Stomach smooth muscle (tissue), 2 donors: ENCODE data around the gene ATG7.
"Not testable (repeated sequence)": the region's sequence is repeated elsewhere in the genome, so short reads cannot be mapped to it uniquely, and the experiment has no call there.

Experiments
- H3K27ac ChIP-seq: one replicate; pipeline ENCODE4 v1.7.0; 2013; ENCODE audit warnings: mild to moderate bottlenecking, low read length, inconsistent platforms
- H3K27me3 ChIP-seq, 2 donors: one replicate each; pipeline ENCODE4 v1.7.0; 2013; ENCODE audit warnings: low read length in 2 of 2; ENCODE audit not compliant: insufficient read depth in 2 of 2, control insufficient read depth in 1 of 2
- H3K36me3 ChIP-seq, 2 donors: one replicate each; pipeline ENCODE4 v1.7.0; 2013; ENCODE audit warnings: low read length in 2 of 2; ENCODE audit not compliant: control insufficient read depth in 2 of 2, insufficient read depth in 2 of 2
- H3K4me1 ChIP-seq: one replicate; pipeline ENCODE4 v1.7.0; 2013; ENCODE audit warnings: low read length; ENCODE audit not compliant: control insufficient read depth, insufficient read depth
- H3K4me3 ChIP-seq, 2 donors: one replicate each; pipeline ENCODE4 v1.7.0; 2013; ENCODE audit warnings: low read length in 2 of 2
- H3K9ac ChIP-seq, 2 donors: one replicate each; pipeline ENCODE4 v1.7.0; 2013; ENCODE audit warnings: low read length in 2 of 2, mild to moderate bottlenecking in 1 of 2
- H3K9me3 ChIP-seq, 2 donors: one replicate each; pipeline ENCODE4 v1.7.0; 2013; ENCODE audit warnings: low read length in 2 of 2; ENCODE audit not compliant: control insufficient read depth in 2 of 2
- donor health status: healthy.
- donor health status: Pancreatic carcinoma.

ATG7 gene

DNA sequence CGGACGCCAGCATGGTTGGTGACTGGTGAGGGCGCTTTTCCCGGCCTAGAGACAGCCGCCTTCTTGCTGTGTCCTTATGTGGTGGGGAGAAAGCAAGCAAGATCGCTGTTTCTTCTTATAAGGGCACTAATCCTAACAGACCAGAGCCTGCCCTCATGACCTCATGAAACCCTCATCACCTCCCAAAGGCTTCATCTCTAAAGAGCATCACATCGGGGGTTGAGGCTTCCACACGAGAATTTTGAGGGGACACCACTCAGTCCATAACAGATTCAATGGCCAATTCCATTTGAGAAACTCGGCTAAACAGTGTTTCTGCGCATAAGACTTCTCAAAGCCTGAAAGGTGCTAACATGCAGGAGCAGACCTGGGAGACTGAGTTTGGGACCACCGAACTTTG lies 317.5 kb downstream of the ATG7 start:
- Histone ChIP-seq H3K9me3 (no peaks in the 10 kb centered on the region), H3K27me3 (no peaks in the 10 kb centered on the region), H3K36me3 (peaks cover 0 to 2% of the 10 kb centered on the region in 2 donors), H3K9ac (no peak overlapping the region), H3K4me3 (peak overlapping the region in 1 of 2 donors; percentile 15), H3K27ac (peak overlapping the region; percentile 68), H3K4me1 (peaks cover 61% of the 10 kb centered on the region)

DNA sequence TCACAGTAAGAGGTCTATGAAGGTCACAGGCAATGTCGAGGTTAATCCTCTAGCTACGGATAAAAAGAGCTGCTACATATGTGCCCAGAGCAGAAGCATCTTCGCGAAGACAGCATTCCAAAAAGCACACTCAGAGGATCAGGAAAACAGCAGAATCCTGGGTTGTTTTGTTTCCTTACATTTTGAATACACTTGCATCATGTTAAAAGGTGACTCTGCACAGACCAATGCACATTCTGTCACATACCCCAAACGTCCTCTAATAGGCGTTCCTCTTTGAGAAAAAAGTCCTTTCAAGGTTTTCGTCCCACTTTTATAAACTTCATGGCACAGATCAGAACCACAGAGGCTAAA lies 318.8 kb downstream of the ATG7 start:
- H3K4me3 ChIP-seq, result peak overlapping the region; percentile 36 to 57
- peak overlapping the region; percentile 68 for H3K27ac ChIP-seq
- H3K9ac ChIP-seq, result peak overlapping the region; percentile 55 to 62

DNA sequence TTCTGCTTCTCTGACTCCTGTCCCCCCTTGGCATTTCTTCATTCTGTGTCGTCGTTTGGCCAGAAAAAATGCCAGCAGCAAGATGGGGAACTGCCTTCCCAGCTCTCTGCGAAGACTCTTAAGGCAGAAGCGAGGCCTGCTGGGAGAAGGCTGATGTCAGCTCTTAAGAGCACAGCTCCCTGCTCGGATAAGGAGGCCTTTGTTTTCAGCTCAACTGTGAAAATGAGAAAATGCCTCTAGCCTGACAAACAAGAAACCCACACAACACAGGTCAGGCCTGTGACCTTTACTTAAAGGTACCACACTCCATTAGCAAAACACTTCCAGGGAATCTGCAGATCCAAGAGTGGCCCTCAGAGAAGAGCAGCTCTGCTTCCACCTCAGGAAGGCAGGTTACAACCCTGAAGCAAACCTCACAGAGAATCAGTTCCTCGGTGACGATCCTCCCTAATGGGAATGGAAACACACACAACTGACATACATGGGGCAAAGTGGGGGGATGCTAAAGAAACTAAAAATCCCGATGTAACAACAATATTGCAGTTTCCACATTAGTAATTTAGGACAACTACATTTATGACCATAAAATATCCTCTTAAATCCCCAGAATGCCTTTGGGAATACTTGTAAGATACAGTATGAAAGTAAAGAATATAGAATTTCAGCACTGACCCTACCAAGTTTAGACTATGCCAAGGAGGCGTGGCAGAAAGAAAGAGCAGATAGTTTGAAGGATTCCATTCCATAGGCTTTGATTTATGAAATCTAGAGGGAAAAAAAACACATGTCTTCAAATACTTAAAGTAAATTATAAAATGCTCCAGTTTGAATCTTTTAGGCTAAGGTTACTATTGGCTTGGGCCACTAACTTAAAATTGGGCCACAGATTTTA lies 319.4 kb downstream of the ATG7 start:
- Histone ChIP-seq H3K27ac (peak overlapping the region; percentile 68), H3K36me3 (peaks cover 0 to 2% of the 10 kb centered on the region in 2 donors), H3K4me3 (peak overlapping the region; percentile 36 to 57), H3K27me3 (no peaks in the 10 kb centered on the region), H3K4me1 (peaks cover 63% of the 10 kb centered on the region), H3K9ac (peak overlapping the region; percentile 55 to 62), H3K9me3 (no peaks in the 10 kb centered on the region)

More for the DNA sequence above, 318.8 kb downstream of the ATG7 start:
- H3K4me1 ChIP-seq, result peaks cover 61% of the 10 kb centered on the region
- peaks cover 0 to 2% of the 10 kb centered on the region in 2 donors for H3K36me3 ChIP-seq
- H3K9me3 ChIP-seq, result no peaks in the 10 kb centered on the region
- no peaks in the 10 kb centered on the region for H3K27me3 ChIP-seq

DNA sequence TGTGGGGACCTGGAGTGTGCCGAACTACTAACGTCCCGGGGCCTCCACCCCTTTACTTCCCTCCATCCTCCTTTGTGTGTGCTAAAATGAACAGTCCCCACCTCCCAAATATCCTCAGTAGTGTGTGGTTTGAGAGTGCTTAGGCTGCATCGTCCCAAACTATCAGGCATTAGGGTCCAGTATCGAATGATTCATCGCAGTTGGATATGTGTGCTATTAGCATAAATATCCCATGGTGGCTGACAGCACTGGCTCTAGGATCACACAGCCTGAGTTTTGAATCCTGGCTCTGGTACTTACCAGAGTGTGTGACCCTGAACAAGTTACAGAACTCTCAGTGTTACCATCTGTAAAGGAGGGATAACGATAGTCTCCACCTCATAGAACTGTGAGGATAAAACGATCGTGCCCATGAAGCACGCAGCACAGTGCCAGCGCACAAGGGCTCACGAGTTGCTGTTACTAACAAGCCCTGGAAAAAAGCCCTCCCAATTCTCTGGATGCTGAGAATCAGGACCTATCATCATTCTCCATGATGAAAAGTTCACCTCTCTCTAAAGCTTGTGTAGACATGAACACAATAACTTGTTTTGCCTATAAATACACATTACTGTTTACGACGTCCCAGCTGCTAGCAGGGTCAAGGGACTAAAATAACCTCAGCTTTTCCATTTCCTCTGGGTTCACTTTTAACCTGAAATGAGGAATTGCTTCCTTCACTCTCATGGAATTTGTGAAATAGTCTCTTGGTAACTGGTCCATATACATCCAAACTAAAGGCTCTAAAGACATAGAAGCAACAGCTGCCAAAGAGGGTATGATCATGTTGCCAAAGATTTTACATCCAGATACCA lies 320.5 kb downstream of the ATG7 start:
- peak overlapping the region; percentile 29 to 47 for H3K4me3 ChIP-seq
- no peaks in the 10 kb centered on the region for H3K27me3 ChIP-seq
- peaks cover 0 to 2% of the 10 kb centered on the region in 2 donors for H3K36me3 ChIP-seq
- peak overlapping the region; percentile 14 to 58 for H3K9ac ChIP-seq
- peak overlapping the region; percentile 68 for H3K27ac ChIP-seq
- peaks cover 53% of the 10 kb centered on the region for H3K4me1 ChIP-seq
- no peaks in the 10 kb centered on the region for H3K9me3 ChIP-seq

DNA sequence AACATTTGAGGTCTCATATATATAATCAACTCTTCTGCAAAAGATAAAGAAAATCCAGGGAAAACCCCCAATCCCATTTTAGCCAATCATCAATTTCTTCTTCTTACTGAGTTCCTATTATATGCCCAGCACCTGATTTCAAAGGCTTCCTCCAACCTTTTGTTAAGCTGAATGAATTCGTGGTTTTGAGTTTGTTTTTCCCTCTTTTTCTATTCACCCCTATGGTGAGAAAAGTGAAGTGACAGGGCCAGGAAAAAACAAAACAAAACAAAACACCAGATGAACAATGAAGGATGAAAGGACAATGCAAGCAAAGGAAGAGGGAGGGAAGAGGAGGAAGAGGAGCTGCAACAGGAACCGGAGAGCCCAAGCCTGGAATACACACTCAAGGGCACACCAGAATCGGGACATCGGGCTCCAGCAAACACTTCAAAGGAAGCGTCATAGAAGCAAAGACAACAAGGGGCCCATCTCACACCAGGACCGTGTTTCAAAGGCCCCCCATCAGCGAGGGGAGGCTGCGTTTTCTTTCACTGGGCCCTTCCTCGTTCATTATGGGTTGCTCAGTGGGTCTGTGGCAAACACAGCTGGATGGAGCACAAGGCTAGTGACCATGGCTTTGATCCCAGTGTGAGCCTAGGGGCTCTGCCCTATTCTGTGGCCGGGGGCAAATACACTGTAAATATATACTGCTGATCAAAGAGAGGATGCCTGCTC lies 321.3 kb downstream of the ATG7 start:
- Histone ChIP-seq H3K9me3 (no peaks in the 10 kb centered on the region), H3K9ac (no peak overlapping the region), H3K36me3 (peaks cover 0 to 1% of the 10 kb centered on the region in 2 donors), H3K4me1 (peaks cover 45% of the 10 kb centered on the region), H3K4me3 (no peak overlapping the region), H3K27me3 (no peaks in the 10 kb centered on the region), H3K27ac (no peak overlapping the region)

- H3K9me3 ChIP-seq, H3K27me3 ChIP-seq, H3K36me3 ChIP-seq, H3K27ac ChIP-seq, H3K9ac ChIP-seq, H3K4me3 ChIP-seq: not testable (repeated sequence)
- H3K4me1 ChIP-seq, result peaks cover 36% of the 10 kb centered on the region
Observed at GRCh38 chr3:11595024-11595423, 322.8 kb downstream of the ATG7 start.

DNA sequence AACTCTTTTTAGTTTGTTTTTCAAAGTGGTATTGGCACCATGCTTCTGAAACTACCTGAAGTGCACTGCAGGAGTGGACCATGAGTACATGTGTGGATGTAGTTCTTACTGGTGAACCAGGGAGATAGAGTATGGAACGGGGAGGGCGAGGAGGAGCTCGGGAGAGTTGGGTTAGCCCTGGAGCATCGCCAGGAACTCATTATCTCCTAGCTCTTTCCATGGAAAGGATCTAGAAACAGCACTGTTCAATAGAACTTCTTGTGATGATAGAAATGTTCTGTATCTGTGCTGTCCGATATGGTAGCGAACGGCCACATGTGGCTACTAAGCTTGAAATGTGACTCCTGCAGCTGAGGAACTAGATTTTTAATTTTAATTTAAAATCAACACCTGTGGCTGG lies 324.2 kb downstream of the ATG7 start:
- Histone ChIP-seq H3K4me3 (no peak overlapping the region), H3K9ac (no peak overlapping the region), H3K27ac (no peak overlapping the region), H3K36me3 (peaks cover 0 to 4% of the 10 kb centered on the region in 2 donors), H3K27me3 (no peaks in the 10 kb centered on the region), H3K4me1 (peaks cover 36% of the 10 kb centered on the region), H3K9me3 (no peaks in the 10 kb centered on the region)

DNA sequence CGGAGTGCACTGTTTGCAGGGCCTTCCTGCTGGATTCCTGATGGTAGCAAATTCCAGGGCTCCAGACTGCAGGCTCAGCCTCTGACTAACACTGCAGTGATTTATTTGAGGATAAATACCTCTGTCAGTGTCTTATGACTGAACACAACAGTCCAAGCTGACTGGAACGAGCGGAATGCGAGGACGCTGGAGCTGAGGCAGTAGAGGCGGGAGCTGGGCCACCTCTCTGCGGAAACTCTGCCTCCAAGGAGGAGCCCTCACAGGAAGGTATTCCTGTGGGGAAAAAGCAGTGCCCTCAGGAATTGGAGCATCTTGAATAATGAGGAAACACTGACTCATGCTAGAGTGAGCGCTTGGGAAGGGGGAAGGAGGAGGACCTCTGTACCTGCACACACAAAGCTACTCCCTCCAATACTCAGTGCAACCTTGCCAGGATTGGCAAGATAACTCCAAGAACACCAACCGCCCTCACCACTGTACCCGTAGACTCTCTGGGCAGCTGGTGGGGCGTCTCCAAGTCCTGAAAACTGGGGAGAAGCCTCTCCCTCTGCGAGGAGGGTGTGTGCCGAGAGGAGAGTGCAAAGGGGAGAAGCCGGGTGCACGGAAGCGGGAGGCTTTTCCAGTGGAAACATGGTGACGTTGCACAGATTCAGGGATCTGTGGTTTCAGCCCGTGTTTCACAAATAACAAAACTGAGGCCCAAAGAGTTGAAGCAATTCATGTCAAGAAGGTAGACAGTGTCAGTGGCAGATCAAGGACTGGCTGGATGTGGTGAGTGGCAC lies 328.5 kb downstream of the ATG7 start:
- peak overlapping the region in 1 of 2 donors; percentile 40 for H3K4me3 ChIP-seq
- H3K36me3 ChIP-seq, result peaks cover 0 to 4% of the 10 kb centered on the region in 2 donors
- H3K9ac ChIP-seq, result no peak overlapping the region
- H3K9me3 ChIP-seq, result no peaks in the 10 kb centered on the region
- H3K27me3 ChIP-seq, result no peaks in the 10 kb centered on the region
- peak overlapping the region; percentile 76 for H3K27ac ChIP-seq
- peaks cover 46% of the 10 kb centered on the region for H3K4me1 ChIP-seq

- Histone ChIP-seq H3K9ac (no peak overlapping the region), H3K27ac (peak overlapping the region; percentile 76), H3K9me3 (no peaks in the 10 kb centered on the region), H3K4me1 (peaks cover 48% of the 10 kb centered on the region), H3K36me3 (peaks cover 0 to 4% of the 10 kb centered on the region in 2 donors), H3K4me3 (no peak overlapping the region), H3K27me3 (no peaks in the 10 kb centered on the region)
Observed at GRCh38 chr3:11601446-11602238, 329.4 kb downstream of the ATG7 start.
